Activated CD4-positive, CD25-positive, alpha-beta regulatory T cell treated with anti-CD3 and anti-CD28 coated beads, Interleukin-2, amount 50 U/mL, for 24 hours (primary cell): ENCODE results near the gene INSR.

Experiments used
- ATAC-seq, 2 donors: fragments of 150-1000 bp; cut with Tn5 transposase; one replicate each; pipeline ENCODE4 v1.10.0; 2021; ENCODE audit warnings: mild to moderate bottlenecking in 1 of 2, moderate library complexity in 1 of 2

The INSR gene

GRCh38 chr19:7294558-7295212 is 471 bp upstream of the INSR start:
- no peak for ATAC-seq

DNA sequence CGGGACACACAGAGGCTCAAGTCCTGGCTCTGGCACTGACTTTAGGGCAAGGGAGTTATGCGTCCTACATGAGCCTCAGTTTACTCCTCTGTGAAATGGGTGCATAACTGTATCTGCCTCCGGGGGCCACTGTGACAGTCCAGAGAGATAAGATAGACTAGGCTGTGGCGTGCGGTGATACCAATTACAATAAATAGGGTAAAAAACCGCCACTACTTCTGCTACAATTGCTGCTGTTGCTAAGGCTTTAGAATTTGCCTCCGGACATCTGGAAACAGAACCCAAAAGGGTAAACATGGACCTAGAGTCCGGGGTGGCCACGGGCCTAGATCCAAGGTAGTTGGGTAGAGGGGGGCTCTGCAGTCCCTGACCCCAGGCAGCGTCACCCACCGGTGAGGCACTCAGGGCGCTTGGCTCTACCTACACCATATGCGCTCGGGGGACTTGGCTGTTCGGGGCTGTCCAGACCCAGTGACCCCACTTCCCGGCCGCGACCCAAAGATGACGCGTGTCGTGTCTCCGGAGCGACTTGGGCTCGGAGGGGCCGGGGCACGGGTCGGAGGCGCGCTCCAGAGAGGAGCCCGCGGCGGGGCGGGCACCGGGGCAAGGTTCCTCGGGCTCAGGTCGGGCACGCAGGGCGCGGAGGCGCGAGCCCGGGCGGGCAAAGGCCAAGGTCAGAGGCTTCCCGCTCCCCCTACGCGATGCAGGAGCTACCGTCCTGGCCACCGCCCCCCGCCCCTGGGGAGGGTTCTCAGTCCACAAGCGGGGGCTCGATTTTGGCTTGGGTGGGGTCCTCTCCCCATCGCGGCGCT is 1.1 kb downstream of the INSR start:
- no peak for ATAC-seq

GRCh38 chr19:7292352-7292949 is 1.8 kb downstream of the INSR start:
- no peak for ATAC-seq

DNA sequence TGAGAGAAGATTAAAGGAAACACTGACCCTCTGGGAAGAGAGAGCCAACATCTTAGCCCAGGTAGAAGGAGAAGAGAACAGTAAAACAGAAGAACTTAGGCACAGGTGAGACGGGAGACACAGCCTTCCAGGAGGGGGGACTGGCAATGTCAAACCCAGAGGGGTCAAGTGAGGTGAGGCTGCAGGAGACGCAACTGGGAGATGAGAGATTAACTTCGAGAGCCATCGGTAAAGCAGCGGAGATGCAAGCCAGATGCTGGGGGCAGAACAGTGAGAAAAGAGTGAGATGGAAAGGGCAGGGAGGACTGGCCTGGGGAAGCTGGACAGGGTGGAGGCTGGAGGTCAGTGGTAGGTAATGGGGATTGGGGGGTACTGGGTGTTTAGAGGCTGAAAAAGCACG is 5.2 kb downstream of the INSR start:
- no peak for ATAC-seq

DNA sequence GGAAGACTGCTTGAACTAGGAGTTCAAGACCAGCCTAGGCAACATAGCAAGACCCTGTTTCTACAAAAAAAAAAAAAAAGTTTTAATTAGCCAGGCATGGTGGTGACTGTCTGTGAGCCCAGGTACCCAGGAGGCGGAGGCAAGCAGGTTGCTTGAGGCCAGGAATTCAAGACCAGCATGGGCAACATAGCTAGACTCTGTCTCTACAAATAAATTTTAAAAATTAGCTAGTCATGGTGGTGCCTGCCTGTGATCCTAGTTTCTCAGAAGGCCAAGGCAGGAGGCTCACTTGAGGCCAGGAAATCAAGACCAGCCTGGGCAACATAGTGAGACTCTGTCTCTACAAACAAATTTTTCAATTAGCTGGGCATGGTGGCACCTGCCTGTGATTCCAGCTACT is 6.1 kb downstream of the INSR start:
- ATAC-seq = no peak

GRCh38 chr19:7287722-7288121 is 6.5 kb downstream of the INSR start:
- ATAC-seq = no peak

DNA sequence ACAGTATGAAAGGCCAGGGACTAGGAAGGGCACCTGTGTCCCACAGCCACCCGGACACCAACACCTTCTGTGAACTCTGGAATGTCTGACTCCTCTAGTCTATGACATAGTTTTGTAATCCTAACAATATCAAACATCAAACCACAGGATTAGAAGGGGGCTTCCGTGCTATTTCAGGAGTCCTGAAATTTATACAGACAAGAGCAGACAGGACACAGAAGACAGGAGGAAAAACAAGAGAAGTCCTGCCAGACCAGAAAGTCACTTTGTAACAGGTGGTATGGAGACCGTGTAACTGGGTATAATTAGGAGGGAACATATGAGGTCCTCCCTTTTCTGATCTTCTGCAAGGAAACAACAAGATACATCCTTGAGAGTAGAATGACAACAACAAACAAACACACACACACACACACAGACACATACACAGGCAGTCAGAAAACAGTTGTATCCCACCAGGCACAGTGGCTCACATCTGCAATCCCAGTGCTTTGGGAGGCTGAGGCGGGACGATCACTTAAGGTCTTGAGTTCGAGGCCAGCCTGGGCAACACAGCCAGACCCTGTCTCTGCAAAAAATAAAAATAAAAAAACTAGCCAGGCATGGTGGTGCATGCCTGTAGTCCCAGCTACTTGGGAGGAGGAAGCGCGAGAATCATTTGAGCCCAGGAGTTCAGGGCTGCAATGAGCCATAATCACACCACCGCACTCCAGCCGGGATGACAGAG is 13.1 kb downstream of the INSR start:
- no peak for ATAC-seq

DNA sequence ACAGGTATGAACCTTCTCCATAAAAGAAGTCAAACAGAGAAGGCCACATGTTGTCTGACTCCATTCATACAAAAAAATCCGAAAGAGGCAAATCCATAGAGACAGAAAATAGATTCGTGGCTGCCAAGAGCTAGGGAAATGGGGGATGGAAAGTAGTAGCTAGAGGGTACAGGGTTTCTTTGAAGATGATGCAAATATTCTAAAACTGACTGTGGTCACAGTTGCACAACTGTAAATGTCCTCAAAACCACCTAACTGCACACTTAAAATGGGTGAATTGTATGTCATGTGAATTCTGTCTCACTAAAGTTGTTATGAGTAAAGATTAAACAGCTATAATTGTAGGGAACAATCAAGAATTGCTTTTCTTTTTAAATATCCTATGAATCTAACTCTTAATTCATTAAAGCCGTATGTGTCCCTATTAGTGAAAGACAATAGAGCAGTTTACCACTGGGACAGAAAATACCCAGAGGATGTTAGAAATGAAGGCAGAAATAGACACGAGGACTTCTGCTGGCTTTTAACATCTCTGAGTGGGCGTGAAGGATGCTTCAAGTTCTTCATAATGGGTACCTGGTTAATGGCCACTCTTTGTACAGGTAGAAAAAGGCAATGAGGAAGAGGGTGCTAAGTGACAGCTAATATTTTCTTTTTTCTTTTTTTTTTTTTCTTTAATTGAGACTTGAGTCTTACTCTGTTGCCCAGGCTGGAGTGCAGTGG is 21.2 kb downstream of the INSR start:
- ATAC-seq = no peak

DNA sequence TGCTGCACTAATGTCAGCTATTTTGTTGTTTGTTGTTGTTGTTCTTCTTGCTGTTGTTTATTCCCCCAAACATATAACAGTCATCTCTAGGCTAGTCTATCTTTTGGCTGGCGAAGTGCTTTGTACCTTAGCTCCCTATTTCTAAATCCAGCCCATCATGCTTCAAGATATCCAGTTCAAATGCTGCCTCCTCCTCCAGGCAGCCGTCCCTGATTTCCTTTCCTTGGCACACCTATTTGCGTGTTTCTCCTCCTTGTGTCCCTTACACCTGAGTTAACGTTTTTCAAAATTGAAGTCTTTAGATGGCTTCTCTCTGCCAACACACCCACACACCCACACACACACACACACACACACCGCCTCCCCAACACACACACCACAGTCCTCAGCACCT is 25.5 kb downstream of the INSR start:
- ATAC-seq = no peak

DNA sequence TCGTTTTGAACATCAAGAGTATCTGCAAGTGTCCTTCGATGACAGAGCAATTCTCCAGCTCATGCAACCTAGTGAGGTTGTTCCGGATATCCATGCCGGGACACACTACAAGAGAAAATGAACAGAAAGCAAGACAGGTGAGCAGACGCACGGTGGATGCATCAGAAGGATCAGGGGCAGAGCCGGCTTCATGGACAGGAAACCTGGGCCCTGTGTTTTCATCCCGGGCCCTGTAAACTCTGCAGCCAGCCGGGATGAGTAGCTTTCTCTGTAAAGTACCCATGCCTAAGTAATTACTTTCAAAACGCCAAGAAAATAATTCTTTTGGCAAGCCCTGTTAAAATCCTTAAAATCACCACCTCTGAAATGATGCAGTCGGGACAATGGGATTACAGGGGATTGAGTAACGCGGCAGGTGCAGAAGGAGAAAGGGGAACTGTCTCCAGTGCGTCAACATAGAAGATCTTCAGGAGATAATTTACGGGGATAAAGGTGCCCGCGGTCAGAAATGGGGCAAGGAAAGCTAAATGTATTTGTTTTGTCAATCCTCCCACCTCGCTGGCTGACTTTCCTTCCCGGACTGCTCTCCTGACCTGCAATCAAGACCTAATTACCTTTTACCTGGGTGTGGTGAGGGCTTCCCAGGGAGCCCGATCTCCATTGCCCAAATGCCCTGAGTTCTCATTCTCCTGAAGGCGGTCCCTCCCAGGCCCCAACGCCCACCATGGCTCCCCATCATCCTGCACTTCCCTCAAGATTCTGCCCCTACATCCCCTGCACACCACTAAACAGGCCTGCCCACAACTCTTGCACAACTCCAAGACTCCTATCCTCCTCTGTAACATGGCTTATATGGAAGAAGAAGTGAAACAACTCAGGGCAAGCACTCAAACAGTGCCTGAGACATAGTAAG is 26.2 kb downstream of the INSR start:
- no peak for ATAC-seq

DNA sequence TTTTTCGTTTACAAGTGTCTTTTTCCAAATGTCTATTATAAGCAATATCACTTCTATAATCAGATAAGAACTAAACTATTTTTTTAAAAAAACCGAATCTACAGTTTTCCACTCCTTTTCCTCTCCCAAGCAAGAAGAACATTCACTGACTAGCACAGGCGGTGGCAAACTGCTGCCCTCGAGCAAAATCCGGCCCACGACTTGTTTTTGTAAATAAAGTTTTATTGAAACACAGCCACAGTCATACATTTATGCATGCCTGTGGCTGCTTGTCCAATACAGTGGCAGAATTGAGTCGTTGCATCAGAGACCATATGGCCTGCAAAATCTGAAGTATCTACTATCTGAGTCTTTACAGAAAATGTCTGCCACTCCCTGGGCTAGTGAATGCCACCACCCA is 27.4 kb downstream of the INSR start:
- no peak for ATAC-seq

- no peak for ATAC-seq
Measured at GRCh38 chr19:7265963-7266362, 28.3 kb downstream of the INSR start.

GRCh38 chr19:7264858-7265257 is 29.4 kb downstream of the INSR start:
- ATAC-seq = no peak

DNA sequence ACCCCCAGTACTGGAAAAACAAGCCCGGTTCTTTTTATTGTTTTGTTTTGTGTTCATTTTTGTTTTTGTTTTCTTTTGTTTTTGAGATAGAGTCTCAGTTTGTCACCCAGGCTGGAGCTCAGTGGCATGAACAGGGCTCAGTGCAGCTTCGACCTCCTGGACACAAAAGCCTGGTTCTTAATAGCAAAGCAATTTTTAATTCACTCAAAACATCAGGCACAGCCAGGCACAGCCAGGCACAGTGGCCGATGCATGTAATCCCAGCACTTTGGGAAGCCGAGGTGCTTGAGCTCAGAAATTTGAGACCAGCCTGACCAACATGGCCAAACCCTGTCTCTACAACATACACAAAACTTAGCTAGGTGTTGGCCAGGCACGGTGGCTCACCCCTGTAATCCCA is 30.7 kb downstream of the INSR start:
- ATAC-seq = no peak

GRCh38 chr19:7263066-7263465 is 31.1 kb downstream of the INSR start:
- ATAC-seq = no peak

DNA sequence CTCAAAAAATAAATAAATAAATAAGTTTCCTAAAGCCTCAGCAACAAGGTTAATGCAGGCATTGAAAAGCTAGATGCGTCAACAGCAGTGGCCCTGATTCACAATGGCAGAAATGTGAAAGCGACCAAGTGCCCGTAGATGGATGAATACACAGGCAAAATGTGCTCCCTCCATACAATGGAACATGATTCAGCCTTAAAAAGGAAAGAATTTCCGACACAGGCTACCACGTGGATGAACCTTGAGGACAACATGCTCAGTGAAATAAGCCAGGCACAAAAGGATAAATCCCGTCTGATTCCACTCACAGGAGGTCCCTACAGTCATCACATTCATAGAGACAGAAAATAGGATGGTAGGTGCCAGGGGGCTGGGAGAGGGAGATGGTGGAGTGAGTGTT is 31.7 kb downstream of the INSR start:
- no peak for ATAC-seq

GRCh38 chr19:7260161-7260560 is 34.1 kb downstream of the INSR start:
- ATAC-seq = no peak

DNA sequence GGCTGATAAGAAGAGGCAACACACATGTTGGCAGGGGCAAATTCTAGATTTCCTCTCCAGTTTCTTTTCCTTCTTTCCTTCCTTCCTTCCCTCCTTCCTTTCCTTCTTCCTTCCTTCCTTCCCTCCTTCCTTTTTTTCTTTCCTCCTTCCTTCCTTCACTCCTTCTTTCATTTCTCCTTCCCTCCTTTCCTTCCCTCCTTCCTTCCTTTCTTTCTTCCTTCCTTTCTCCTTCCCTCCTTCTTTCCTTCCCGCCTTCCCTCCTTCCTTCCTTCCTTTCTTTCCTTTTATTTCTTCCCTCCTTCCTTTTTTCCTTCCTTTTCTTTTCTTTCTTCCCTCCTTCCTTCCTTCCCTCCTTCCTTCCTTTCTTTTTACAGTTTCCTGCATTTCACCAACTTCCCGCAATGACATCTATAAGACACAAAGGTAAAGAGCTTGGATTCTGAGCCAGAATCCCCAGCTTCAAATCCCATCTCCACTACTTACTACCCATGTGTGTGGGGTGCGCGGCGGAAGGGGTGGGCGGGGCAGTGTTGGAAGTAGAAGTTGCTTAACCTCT is 35.3 kb downstream of the INSR start:
- no peak for ATAC-seq

GRCh38 chr19:7258041-7258839 is 36.0 kb downstream of the INSR start:
- no peak for ATAC-seq
